ENCODE results near the gene CNDP1. TPM values are rescaled to one million over a fixed set of nuclear protein-coding genes. Genes with fewer than 3 reads are reported as not detected.

The CNDP1 gene
- polyA plus RNA-seq, 3 donors, result not detected

DNA sequence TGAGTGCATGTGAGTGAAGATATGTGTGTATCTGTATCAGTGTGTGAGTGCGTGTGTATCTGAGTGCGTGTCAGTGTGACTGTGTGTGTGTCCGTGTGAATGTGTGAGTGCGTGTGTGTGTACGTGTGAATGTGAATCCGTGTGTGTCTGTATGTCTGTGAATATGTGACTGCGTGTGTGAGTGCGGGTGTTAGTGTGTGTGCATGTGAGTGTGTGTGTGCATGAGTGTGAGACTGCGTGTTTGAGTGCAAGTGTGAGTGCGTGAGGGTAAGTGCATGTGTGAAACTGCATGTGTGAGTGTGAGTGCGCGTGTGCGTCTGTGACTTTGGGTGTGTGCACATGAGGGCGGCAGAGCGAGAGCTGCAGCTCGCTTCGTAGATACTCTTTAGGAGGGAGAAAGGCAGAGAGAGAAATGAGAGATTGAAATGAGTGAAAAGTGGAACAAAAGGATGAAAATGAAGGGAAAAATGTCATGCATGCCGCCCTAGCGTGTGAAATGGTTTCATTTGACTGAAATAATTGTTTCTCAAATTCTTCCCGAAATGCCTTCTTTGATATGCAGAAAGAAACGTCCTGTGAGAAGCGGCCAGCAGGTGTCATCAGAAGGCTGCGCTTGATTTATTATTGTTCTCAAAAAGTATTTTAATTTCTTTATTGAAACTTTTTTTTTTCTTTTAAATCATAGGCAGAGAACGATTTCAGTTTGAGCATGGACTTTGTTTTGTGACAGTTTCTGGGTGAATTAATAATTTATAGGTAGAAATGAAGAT is 88.9 kb downstream of the CNDP1 start:
- Histone ChIP-seq H3K9ac (ENCODE audit: insufficient read depth, low read length, poor library complexity, severe bottlenecking) (no peak overlapping the region), H3K4me2 (replicated peaks; ENCODE audit: extremely low read depth, low read length, poor library complexity, severe bottlenecking) (no peak overlapping the region), H3K27me3 (ENCODE audit: control insufficient read depth in 2 of 2, insufficient read depth in 2 of 2, low read length in 2 of 2) (no peaks in the 10 kb centered on the region), H3K27ac (ENCODE audit: low read depth in 1 of 2, low read length in 2 of 2) (no peak overlapping the region), H3K4me3 (replicated peaks in 1 of 3; ENCODE audit: low read depth in 2 of 3, low read length in 3 of 3) (no peak overlapping the region), H2AFZ (ENCODE audit: insufficient read depth, low read depth, low read length, poor library complexity, severe bottlenecking) (no peak overlapping the region), H4K20me1 (ENCODE audit: insufficient read depth, low read length) (peaks cover 45% of the 10 kb centered on the region), H3K9me3 (replicated peaks in 1 of 2; ENCODE audit: control insufficient read depth in 1 of 2, insufficient read depth in 1 of 2, low read length in 2 of 2) (no peaks in the 10 kb centered on the region), H3K36me3 (replicated peaks in 1 of 2; ENCODE audit: control insufficient read depth in 1 of 2, insufficient read depth in 2 of 2, low read length in 2 of 2) (no peaks in the 10 kb centered on the region), H3K79me2 (ENCODE audit: insufficient read depth, low read length) (peaks cover 28% of the 10 kb centered on the region), H3K4me1 (ENCODE audit: control insufficient read depth in 1 of 2, insufficient read depth in 2 of 2, low read length in 2 of 2) (peaks cover 15 to 16% of the 10 kb centered on the region in 2 donors)
- Mint-ChIP-seq H3K9me3 (no peaks in the 10 kb centered on the region), H3K27me3 (ENCODE audit: low read depth in 3 of 3) (no peaks in the 10 kb centered on the region), H3K4me1 (peaks cover 8% of the 10 kb centered on the region), H3K27ac (no peak overlapping the region), H3K36me3 (no peaks in the 10 kb centered on the region), H3K4me3 (no peak overlapping the region)
- TF ChIP-seq, protein P1, sequence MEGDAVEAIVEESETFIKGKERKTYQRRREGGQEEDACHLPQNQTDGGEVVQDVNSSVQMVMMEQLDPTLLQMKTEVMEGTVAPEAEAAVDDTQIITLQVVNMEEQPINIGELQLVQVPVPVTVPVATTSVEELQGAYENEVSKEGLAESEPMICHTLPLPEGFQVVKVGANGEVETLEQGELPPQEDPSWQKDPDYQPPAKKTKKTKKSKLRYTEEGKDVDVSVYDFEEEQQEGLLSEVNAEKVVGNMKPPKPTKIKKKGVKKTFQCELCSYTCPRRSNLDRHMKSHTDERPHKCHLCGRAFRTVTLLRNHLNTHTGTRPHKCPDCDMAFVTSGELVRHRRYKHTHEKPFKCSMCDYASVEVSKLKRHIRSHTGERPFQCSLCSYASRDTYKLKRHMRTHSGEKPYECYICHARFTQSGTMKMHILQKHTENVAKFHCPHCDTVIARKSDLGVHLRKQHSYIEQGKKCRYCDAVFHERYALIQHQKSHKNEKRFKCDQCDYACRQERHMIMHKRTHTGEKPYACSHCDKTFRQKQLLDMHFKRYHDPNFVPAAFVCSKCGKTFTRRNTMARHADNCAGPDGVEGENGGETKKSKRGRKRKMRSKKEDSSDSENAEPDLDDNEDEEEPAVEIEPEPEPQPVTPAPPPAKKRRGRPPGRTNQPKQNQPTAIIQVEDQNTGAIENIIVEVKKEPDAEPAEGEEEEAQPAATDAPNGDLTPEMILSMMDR (IDR thresholded peaks at IDR 0.05), result peak; percentile 53
- peak in 1 of 3 donors; percentile 6 for DNase-seq
- 87% methylated on average over 21 of the region's 24 CpGs for WGBS (ENCODE audit: insufficient coverage)
- intact Hi-C loops (cut with micrococcal nuclease), result no loop called here

DNA sequence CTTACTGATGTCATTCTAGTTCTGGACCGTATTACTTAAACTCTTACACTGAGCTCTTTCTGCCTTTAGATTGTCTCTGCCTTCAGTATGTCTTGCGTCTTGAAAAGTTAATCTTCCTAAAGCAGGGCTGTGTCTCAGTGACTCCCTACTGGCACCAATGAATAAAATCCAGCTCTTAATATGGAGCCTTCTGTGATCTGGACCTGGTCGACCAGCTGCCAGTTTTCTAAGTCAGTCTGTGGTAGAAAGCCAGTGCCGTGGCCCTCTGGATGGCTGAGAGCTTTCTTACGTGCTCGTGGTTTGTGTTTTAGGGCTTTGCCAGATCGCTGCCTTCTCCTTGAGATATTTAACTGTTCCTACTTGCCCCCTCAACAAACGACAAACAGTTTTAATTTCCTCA is 90.2 kb downstream of the CNDP1 start:
- TF ChIP-seq, protein P1 (IDR thresholded peaks at IDR 0.05), result no peak
- H3K36me3 ChIP-seq (replicated peaks in 1 of 2; ENCODE audit: control insufficient read depth in 1 of 2, insufficient read depth in 2 of 2, low read length in 2 of 2), result no peaks in the 10 kb centered on the region
- no peaks in the 10 kb centered on the region for H3K9me3 Mint-ChIP-seq
- H2AFZ ChIP-seq (ENCODE audit: insufficient read depth, low read depth, low read length, poor library complexity, severe bottlenecking), result no peak overlapping the region
- intact Hi-C loops (cut with micrococcal nuclease), result no loop called here
- peaks cover 15 to 16% of the 10 kb centered on the region in 2 donors for H3K4me1 ChIP-seq (ENCODE audit: control insufficient read depth in 1 of 2, insufficient read depth in 2 of 2, low read length in 2 of 2)
- no peak overlapping the region for H3K27ac Mint-ChIP-seq
- no peaks in the 10 kb centered on the region for H3K27me3 Mint-ChIP-seq (ENCODE audit: low read depth in 3 of 3)
- no peaks in the 10 kb centered on the region for H3K9me3 ChIP-seq (replicated peaks in 1 of 2; ENCODE audit: control insufficient read depth in 1 of 2, insufficient read depth in 1 of 2, low read length in 2 of 2)
- DNase-seq, result no peak
- no peak overlapping the region for H3K4me3 ChIP-seq (replicated peaks in 1 of 3; ENCODE audit: low read depth in 2 of 3, low read length in 3 of 3)
- peaks cover 8% of the 10 kb centered on the region for H3K4me1 Mint-ChIP-seq
- no peak overlapping the region for H3K4me2 ChIP-seq (replicated peaks; ENCODE audit: extremely low read depth, low read length, poor library complexity, severe bottlenecking)
- H3K27ac ChIP-seq (ENCODE audit: low read depth in 1 of 2, low read length in 2 of 2), result no peak overlapping the region
- no peak overlapping the region for H3K4me3 Mint-ChIP-seq
- 97% methylated on average over 4 of the region's 8 CpGs for WGBS (ENCODE audit: insufficient coverage)
- H3K9ac ChIP-seq (ENCODE audit: insufficient read depth, low read length, poor library complexity, severe bottlenecking), result no peak overlapping the region
- H3K36me3 Mint-ChIP-seq, result no peaks in the 10 kb centered on the region
- peaks cover 33% of the 10 kb centered on the region for H3K79me2 ChIP-seq (ENCODE audit: insufficient read depth, low read length)
- H4K20me1 ChIP-seq (ENCODE audit: insufficient read depth, low read length), result peaks cover 45% of the 10 kb centered on the region
- no peaks in the 10 kb centered on the region for H3K27me3 ChIP-seq (ENCODE audit: control insufficient read depth in 2 of 2, insufficient read depth in 2 of 2, low read length in 2 of 2)
